ENCODE results near the gene EPHB4. TPM values are rescaled to one million over a fixed set of nuclear protein-coding genes. Genes with fewer than 3 reads are reported as not detected.

EPHB4 gene
- total and polyA plus RNA-seq, 2 donors (not counting 3 experiments of a cell fraction or from before 2014, with no cell fraction given) = 193 to 274 TPM

DNA sequence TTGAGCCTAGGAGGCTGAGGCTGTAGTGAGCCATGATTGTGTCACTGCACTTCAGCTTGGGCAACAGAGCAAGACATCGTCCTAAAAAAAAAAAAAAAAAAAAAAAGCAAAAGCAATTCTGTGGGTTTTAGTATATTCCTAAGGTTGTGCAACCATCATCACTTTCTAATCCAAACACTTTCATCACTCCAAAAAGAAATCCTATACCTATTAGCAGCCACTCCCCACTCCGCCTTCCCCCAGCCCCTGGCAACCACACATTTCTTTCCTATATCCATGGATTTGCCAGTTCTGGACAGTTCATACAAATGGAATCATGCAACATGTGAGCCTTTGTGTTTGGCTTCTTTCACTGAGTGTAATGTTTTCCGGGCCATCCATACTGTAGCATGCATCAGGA, 73.6 kb downstream of the EPHB4 start:
- Histone ChIP-seq H3K27ac (ENCODE audit: insufficient read depth, low read depth, low read length) (no peak overlapping the region), H2AFZ (ENCODE audit: low read depth, low read length) (no peak overlapping the region), H3K9ac (replicated peaks; ENCODE audit: extremely low read depth, insufficient read depth, low read length) (no peak overlapping the region), H4K20me1 (replicated peaks; ENCODE audit: control insufficient read depth, extremely low read depth, insufficient read depth, low read length) (no peaks in the 10 kb centered on the region), H3K79me2 (ENCODE audit: control insufficient read depth, insufficient read depth, low read length) (no peaks in the 10 kb centered on the region), H3K9me1 (replicated peaks; ENCODE audit: control insufficient read depth, extremely low read depth, insufficient read depth, low read length) (no peaks in the 10 kb centered on the region), H3K4me1 (ENCODE audit: control insufficient read depth, extremely low read depth, insufficient read depth, low read length) (no peaks in the 10 kb centered on the region), H3K4me2 (ENCODE audit: insufficient read depth, low read length) (no peak overlapping the region), H3K4me3 (replicated peaks in 1 of 3; ENCODE audit: insufficient read depth in 1 of 3, low read depth in 1 of 3, low read length in 3 of 3) (no peak overlapping the region), H3K9me3 (replicated peaks; ENCODE audit: control insufficient read depth, insufficient read depth, low read length) (no peaks in the 10 kb centered on the region), H3K36me3 (ENCODE audit: control insufficient read depth in 2 of 2, extremely low read depth in 1 of 2, insufficient read depth in 2 of 2, low read length in 2 of 2) (no peaks in the 10 kb centered on the region), H3K27me3 (ENCODE audit: control insufficient read depth in 2 of 2, insufficient read depth in 2 of 2, low read length in 2 of 2) (peaks cover 9 to 13% of the 10 kb centered on the region in 2 experiments)
- dilution Hi-C loops (cut with MboI; ENCODE audit: extremely low pct_ligation_motif_present, low sequenced_read_pairs) (no loop called here), intact Hi-C loops (cut with micrococcal nuclease) (no loop called here)
- no peak for FAIRE-seq
- no TSS peak for BruUV-seq (replicated peaks)
- POLR2A ChIA-PET = interaction anchor here (0.6 kb wide), 1 partner anchor 149 kb away, joined by 4 read pairs; no protein-coding TSS in a partner anchor
- no peak for DNase-seq (ENCODE audit: low read depth, low spot score)
- CTCF ChIA-PET = interaction anchor here (1.0 kb wide), 1 partner anchor 15 kb away, joined by 3 read pairs; no protein-coding TSS in a partner anchor
- TF ChIP-seq JUN (IDR thresholded peaks at IDR 0.05; ENCODE audit: borderline replicate concordance, insufficient read depth, insufficient read length, low read depth) (no peak), CTCF (IDR thresholded peaks at IDR 0.05; ENCODE audit: extremely low read depth in 1 of 2, insufficient read depth in 1 of 2, low read depth in 1 of 2, low read length in 2 of 2) (no peak), GATA2 (IDR thresholded peaks at IDR 0.05; ENCODE audit: insufficient read depth, insufficient read length, low read depth, low read length) (no peak), POLR2AphosphoS5 (IDR thresholded peaks at IDR 0.05; ENCODE audit: insufficient read depth, low read depth, low read length) (no peak), MYC (IDR thresholded peaks at IDR 0.05; ENCODE audit: low read depth, low read length) (no peak), FOS (IDR thresholded peaks at IDR 0.05; ENCODE audit: borderline replicate concordance, insufficient read depth, low read length) (no peak), MAX (IDR thresholded peaks at IDR 0.05; ENCODE audit: insufficient read depth, insufficient read length) (no peak), POLR2A (IDR thresholded peaks at IDR 0.05; ENCODE audit: low read depth, low read length) (no peak)

Measured in endothelial cell of umbilical vein (primary cell).